ENCODE results near the gene TNFRSF19. TPM values are rescaled to one million over a fixed set of nuclear protein-coding genes. Genes with fewer than 3 reads are reported as not detected.

TNFRSF19 gene
- total RNA-seq, 1 experiment from 2014 or later, result 0.24 TPM

GRCh38 chr13:23584275-23584674, 14.1 kb downstream of the TNFRSF19 start:
- H4K20me1 ChIP-seq (ENCODE audit: insufficient read depth), result no peaks in the 10 kb centered on the region
- H3K4me1 ChIP-seq (replicated peaks; ENCODE audit: insufficient read depth), result no peaks in the 10 kb centered on the region
- intact Hi-C loops (cut with micrococcal nuclease; ENCODE audit: unreplicated experiment), result no loop called here
- TF ChIP-seq EZH2 (IDR thresholded peaks at IDR 0.05; ENCODE audit: low read depth), result no peak
- TF ChIP-seq, protein P1, sequence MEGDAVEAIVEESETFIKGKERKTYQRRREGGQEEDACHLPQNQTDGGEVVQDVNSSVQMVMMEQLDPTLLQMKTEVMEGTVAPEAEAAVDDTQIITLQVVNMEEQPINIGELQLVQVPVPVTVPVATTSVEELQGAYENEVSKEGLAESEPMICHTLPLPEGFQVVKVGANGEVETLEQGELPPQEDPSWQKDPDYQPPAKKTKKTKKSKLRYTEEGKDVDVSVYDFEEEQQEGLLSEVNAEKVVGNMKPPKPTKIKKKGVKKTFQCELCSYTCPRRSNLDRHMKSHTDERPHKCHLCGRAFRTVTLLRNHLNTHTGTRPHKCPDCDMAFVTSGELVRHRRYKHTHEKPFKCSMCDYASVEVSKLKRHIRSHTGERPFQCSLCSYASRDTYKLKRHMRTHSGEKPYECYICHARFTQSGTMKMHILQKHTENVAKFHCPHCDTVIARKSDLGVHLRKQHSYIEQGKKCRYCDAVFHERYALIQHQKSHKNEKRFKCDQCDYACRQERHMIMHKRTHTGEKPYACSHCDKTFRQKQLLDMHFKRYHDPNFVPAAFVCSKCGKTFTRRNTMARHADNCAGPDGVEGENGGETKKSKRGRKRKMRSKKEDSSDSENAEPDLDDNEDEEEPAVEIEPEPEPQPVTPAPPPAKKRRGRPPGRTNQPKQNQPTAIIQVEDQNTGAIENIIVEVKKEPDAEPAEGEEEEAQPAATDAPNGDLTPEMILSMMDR (conservative IDR thresholded peaks at IDR 0.05), result no peak
- H3K27me3 ChIP-seq (ENCODE audit: insufficient read depth, low read depth), result peaks cover 13% of the 10 kb centered on the region
- no peaks in the 10 kb centered on the region for H3F3A ChIP-seq (ENCODE audit: insufficient read depth, low read depth)
- no peaks in the 10 kb centered on the region for H3K36me3 ChIP-seq (ENCODE audit: low read depth)
- no peak overlapping the region for H3K4me3 ChIP-seq
- ChIA-PET CTCF (interaction anchor here (0.6 kb wide), 2 partner anchors 51 to 315 kb away, joined by 4 to 5 read pairs; no protein-coding TSS in a partner anchor), POLR2A (ENCODE audit: unreplicated experiment) (no interaction called here)
- no peak overlapping the region for H3K27ac ChIP-seq
- BruUV-seq (replicated peaks), result no TSS peak
- DNase-seq, result no peak
- no peak overlapping the region for H3K4me2 ChIP-seq
- no peak overlapping the region for H2AFZ ChIP-seq
- H3K9me3 ChIP-seq (ENCODE audit: insufficient read depth, low read depth), result no peaks in the 10 kb centered on the region
- H3K79me2 ChIP-seq (ENCODE audit: low read depth), result no peaks in the 10 kb centered on the region
- H3K9me2 ChIP-seq (ENCODE audit: insufficient read depth), result no peaks in the 10 kb centered on the region

DNA sequence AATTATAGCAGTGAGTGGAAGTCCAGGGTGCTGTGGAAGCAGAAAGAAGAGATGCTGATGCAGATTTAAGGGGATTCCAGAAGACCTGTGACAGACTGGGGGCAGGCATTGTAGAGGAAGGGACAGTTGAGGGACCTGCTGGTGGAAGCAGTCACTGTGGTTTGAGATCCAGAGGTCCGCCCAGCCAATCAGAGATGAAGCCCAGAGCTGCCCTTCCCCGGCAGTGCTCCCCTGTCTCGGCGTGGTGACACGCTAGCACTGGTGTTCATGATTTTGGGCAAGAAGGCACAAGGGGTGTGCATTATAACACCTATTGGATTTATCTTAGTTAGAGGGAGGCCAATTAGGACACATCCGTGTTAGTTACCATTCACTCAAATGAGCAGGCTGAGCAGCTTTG, 16.1 kb downstream of the TNFRSF19 start:
- H3K79me2 ChIP-seq (ENCODE audit: low read depth), result no peaks in the 10 kb centered on the region
- H3K9me2 ChIP-seq (ENCODE audit: insufficient read depth), result no peaks in the 10 kb centered on the region
- intact Hi-C loops (cut with micrococcal nuclease; ENCODE audit: unreplicated experiment), result no loop called here
- no peak for TF ChIP-seq EZH2 (IDR thresholded peaks at IDR 0.05; ENCODE audit: low read depth)
- TF ChIP-seq, protein P1 (conservative IDR thresholded peaks at IDR 0.05), result no peak
- H3K27me3 ChIP-seq (ENCODE audit: insufficient read depth, low read depth), result no peaks in the 10 kb centered on the region
- ChIA-PET CTCF (no interaction called here), POLR2A (ENCODE audit: unreplicated experiment) (no interaction called here)
- no peaks in the 10 kb centered on the region for H3K9me3 ChIP-seq (ENCODE audit: insufficient read depth, low read depth)
- H3K4me3 ChIP-seq, result no peak overlapping the region
- no peaks in the 10 kb centered on the region for H3F3A ChIP-seq (ENCODE audit: insufficient read depth, low read depth)
- no peaks in the 10 kb centered on the region for H3K4me1 ChIP-seq (replicated peaks; ENCODE audit: insufficient read depth)
- H2AFZ ChIP-seq, result no peak overlapping the region
- no peak overlapping the region for H3K27ac ChIP-seq
- no peak overlapping the region for H3K4me2 ChIP-seq
- BruUV-seq (replicated peaks), result no TSS peak
- no peak for DNase-seq
- H4K20me1 ChIP-seq (ENCODE audit: insufficient read depth), result no peaks in the 10 kb centered on the region
- H3K36me3 ChIP-seq (ENCODE audit: low read depth), result no peaks in the 10 kb centered on the region

DNA sequence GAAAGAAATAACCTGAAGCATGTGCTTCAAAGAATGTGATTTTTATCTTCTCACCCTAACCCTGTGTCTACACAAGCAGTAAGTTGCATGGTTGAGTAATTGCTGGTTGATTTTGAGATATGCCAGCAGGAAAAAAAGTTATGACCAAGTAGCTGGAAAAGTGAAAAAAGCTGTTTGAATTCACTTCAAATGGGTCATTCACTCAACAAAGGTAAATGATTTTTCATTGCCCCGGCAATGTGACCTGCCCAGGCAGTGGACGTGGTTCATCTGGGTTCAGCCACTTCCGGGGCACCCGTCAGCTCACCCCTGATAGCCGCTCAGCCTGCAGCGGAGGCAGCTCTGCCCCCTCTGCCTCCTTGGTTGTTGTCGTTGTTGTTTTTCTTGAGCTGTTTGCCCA, 18.5 kb downstream of the TNFRSF19 start:
- intact Hi-C loops (cut with micrococcal nuclease; ENCODE audit: unreplicated experiment), result no loop called here
- Histone ChIP-seq H3F3A (ENCODE audit: insufficient read depth, low read depth) (no peaks in the 10 kb centered on the region), H3K36me3 (ENCODE audit: low read depth) (no peaks in the 10 kb centered on the region), H3K4me1 (replicated peaks; ENCODE audit: insufficient read depth) (no peaks in the 10 kb centered on the region), H4K20me1 (ENCODE audit: insufficient read depth) (no peaks in the 10 kb centered on the region), H3K27ac (no peak overlapping the region), H3K27me3 (ENCODE audit: insufficient read depth, low read depth) (no peaks in the 10 kb centered on the region), H3K4me2 (no peak overlapping the region), H2AFZ (no peak overlapping the region), H3K79me2 (ENCODE audit: low read depth) (no peaks in the 10 kb centered on the region), H3K9me3 (ENCODE audit: insufficient read depth, low read depth) (no peaks in the 10 kb centered on the region), H3K9me2 (ENCODE audit: insufficient read depth) (no peaks in the 10 kb centered on the region), H3K4me3 (no peak overlapping the region)
- CTCF ChIA-PET, result no interaction called here
- TF ChIP-seq, protein P1 (conservative IDR thresholded peaks at IDR 0.05), result no peak
- no peak for TF ChIP-seq EZH2 (IDR thresholded peaks at IDR 0.05; ENCODE audit: low read depth)
- DNase-seq, result no peak
- no TSS peak for BruUV-seq (replicated peaks)
- POLR2A ChIA-PET (ENCODE audit: unreplicated experiment), result no interaction called here

Measured in PC-9 (cell line).